Pancreas (tissue), 10 donors: ENCODE data around the gene SASH1. TPM values are rescaled to one million over a fixed set of nuclear protein-coding genes. Genes with fewer than 3 reads are reported as not detected.

Source experiments
- ATAC-seq, 4 donors: fragments of 200-7000 bp; cut with Tn5 transposase; one replicate each; pipeline versions ENCODE4 v1.8.0 to v1.9.1; 2020; ENCODE audit warnings: mild to moderate bottlenecking in 4 of 4, moderate library complexity in 4 of 4
- DNase-seq, 6 donors: peaks; one replicate each; pipeline ENCODE4 v3.0.0-alpha.2; 2020
- FAIRE-seq: peaks from 2 replicates; lab custom pipeline; 2012; peaks lifted over from hg19 to GRCh38; lab: Jason Lieb, UNC
- H3K27ac ChIP-seq, 4 donors: fragments of 200-600 bp; sonication (generic); 1 replicate in 3 of 4; 2 replicates in 1 of 4; pipeline versions ENCODE4 v1.5.0 to v1.8.0; 2020
- H3K27me3 ChIP-seq, 4 donors: fragments of 200-600 bp; one replicate each; pipeline ENCODE4 v1.8.0; 2021
- H3K36me3 ChIP-seq, 3 donors: fragments of 200-600 bp; sonication (generic) in 1 of 3; one replicate each; pipeline versions ENCODE4 v1.5.0 to v1.8.0; 2020 to 2021
- H3K4me1 ChIP-seq, 3 donors: fragments of 200-600 bp; one replicate each; pipeline ENCODE4 v1.8.0; 2021
- H3K4me3 ChIP-seq, 4 donors: fragments of 200-600 bp; sonication (generic) in 2 of 4; one replicate each; pipeline versions ENCODE4 v1.5.0 to v1.8.0; 2020 to 2021
- H3K9me3 ChIP-seq, 4 donors: fragments of 200-600 bp; one replicate each; pipeline ENCODE4 v1.8.0; 2021
- CTCF ChIP-seq, 4 donors: fragments of 200-600 bp; sonication (generic) in 3 of 4; IDR thresholded peaks; one replicate each; pipeline versions ENCODE4 v1.5.0 to v1.8.0; 2021; ENCODE audit warnings: antibody characterized with exemption in 4 of 4
- WGBS, 2 donors: extraction: QIAGEN DNeasy Blood & Tissue Kit; methylation state at CpG; one replicate each; pipeline ENCODE4 v1.1.7; 2013; 5-methylcytosine and 5-hydroxymethylcytosine counted together
- intact Hi-C, 3 donors: fragments of 100-400 bp; cut with DNase I; formaldehyde crosslinking; loops; one replicate each; pipeline versions ENCODE4 v1.11.1 to v1.14.2; 2022
- polyA plus RNA-seq, 2 donors: library from polyadenylated mRNA; stranded (reverse); fragments of 200-250 nt; gene quantifications; one replicate each; pipeline ENCODE4 v1.2.3, GENCODE V29; 2013
- total RNA-seq, 6 donors: library from RNA; stranded (reverse); fragmentation: NEBNext Ultra II Directional in 4 of 6; extraction: Animal tissue kit (Norgen Biotek cat#: 25700) in 4 of 6; gene quantifications; one replicate each; pipeline versions ENCODE4 v1.2.1 to v1.2.4, GENCODE V29; 2021 to 2023
- donor health status: healthy with polysubstance abuse.
- donor health status: DM: no; HTN: no; CAD: no; lungs with moderate emphysema.
- donor health status: DM: no; HTN: no; CAD: no.
- donor health status: control.
- donor health status: control.
- donor health status: Bipolar disorder and iron deficiency.
- donor health status: DM: yes; HTN: yes; CAD: no.
- donor health status: DM: no; HTN: no; CAD: no.
- donor health status: DM: no; HTN: no; CAD: no.
- donor health status: DM: yes; HTN: yes; CAD: no.

The SASH1 gene
- total and polyA plus RNA-seq, 8 donors = 5.1 to 15.3 (median 8.9) TPM

GRCh38 chr6:148405894-148406293 is 63.3 kb downstream of the SASH1 start:
- 44 to 53% methylated on average over 2 of the region's 2 CpGs for whole genome bisulfite sequencing, 2 donors
- DNase-seq (no peak), ATAC-seq (no peak), FAIRE-seq (no peak)
- Histone ChIP-seq H3K4me1 (no peaks in the 10 kb centered on the region), H3K4me3 (no peak overlapping the region), H3K9me3 (no peaks in the 10 kb centered on the region), H3K27me3 (no peaks in the 10 kb centered on the region), H3K36me3 (no peaks in the 10 kb centered on the region), H3K27ac (no peak overlapping the region)
- TF ChIP-seq CTCF (IDR thresholded peaks at IDR 0.05) = no peak
- intact Hi-C loops = no loop called here

DNA sequence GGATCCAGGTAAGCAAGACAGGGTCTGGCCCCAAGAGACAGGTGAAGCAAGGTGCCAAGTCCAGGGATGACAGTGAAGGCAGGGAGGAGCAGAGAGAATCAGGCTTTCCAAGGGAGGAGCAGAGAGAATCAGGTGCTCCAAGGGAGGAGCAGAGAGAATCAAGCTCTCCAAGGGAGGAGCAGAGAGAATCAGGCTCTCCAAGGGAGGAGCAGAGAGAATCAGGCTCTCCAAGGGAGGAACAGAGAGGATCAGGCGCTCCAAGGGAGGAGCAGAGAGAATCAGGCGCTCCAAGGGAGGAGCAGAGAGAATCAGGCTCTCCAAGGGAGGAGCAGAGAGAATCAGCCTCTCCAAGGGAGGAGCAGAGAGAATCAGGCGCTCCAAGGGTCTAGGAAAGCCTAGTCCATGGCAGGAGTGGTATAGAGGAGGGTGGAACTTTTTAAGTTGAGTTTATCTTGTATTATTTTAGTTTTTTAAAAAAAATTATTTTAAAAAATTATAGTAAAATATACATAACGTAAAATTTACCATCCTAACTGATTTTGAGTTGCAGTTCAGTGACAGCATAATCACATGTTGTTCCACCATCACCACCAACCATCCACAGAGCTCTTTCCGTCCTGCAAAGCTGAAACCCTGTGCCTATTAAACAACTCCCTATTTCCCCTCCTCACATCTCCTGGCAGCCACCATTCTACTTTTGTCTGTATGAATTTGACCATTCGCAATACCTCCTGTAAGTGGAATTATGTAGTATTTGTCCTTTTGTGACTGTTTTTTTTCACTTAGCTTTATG is 64.1 kb downstream of the SASH1 start:
- Histone ChIP-seq H3K4me3 (no peak overlapping the region), H3K4me1 (no peaks in the 10 kb centered on the region), H3K36me3 (no peaks in the 10 kb centered on the region), H3K9me3 (no peaks in the 10 kb centered on the region), H3K27me3 (no peaks in the 10 kb centered on the region), H3K27ac (no peak overlapping the region)
- ATAC-seq (no peak), DNase-seq (no peak), FAIRE-seq (no peak)
- TF ChIP-seq CTCF (IDR thresholded peaks at IDR 0.05) = no peak
- intact Hi-C loops = no loop called here
- WGBS, 2 donors = 89 to 92% methylated on average over 6 of the region's 6 CpGs

- H3K36me3 ChIP-seq = no peaks in the 10 kb centered on the region
- no peak for TF ChIP-seq CTCF (IDR thresholded peaks at IDR 0.05)
- no peak overlapping the region for H3K4me3 ChIP-seq
- peak in 3 of 4 donors; percentile 27 to 38 (median 38) for ATAC-seq
- no peak for FAIRE-seq
- no peak for DNase-seq
- intact Hi-C loops = no loop called here
- H3K27ac ChIP-seq = no peak overlapping the region
- WGBS, 2 donors = 91 to 95% methylated on average over 7 of the region's 7 CpGs
- no peaks in the 10 kb centered on the region for H3K4me1 ChIP-seq
- H3K27me3 ChIP-seq = no peaks in the 10 kb centered on the region
- no peaks in the 10 kb centered on the region for H3K9me3 ChIP-seq
These were observed 64.7 kb downstream of the SASH1 start for GRCh38 chr6:148407372-148407771.

GRCh38 chr6:148413321-148414091 is 70.9 kb downstream of the SASH1 start:
- H3K36me3 ChIP-seq = no peaks in the 10 kb centered on the region
- DNase-seq = no peak
- no peaks in the 10 kb centered on the region for H3K9me3 ChIP-seq
- no peak overlapping the region for H3K4me3 ChIP-seq
- intact Hi-C loops = no loop called here
- WGBS, 2 donors = 91 to 94% methylated on average over 11 to 12 of the region's 12 CpGs
- no peak for ATAC-seq
- no peak for TF ChIP-seq CTCF (IDR thresholded peaks at IDR 0.05)
- no peak overlapping the region for H3K27ac ChIP-seq
- FAIRE-seq = no peak
- no peaks in the 10 kb centered on the region for H3K4me1 ChIP-seq
- no peaks in the 10 kb centered on the region for H3K27me3 ChIP-seq
